Fibroblast of skin of scalp (primary cell): ENCODE measurements around the gene LTF. TPM values are rescaled to one million over a fixed set of nuclear protein-coding genes. Genes with fewer than 3 reads are reported as not detected.
A peak's percentile ranks its signal among the peaks of the same experiment; 100 is the strongest.
"Not testable (repeated sequence)": the region's sequence is repeated elsewhere in the genome, so short reads cannot be mapped to it uniquely, and the experiment has no call there.

Source experiments
- DNase-seq: peaks from one replicate; pipeline ENCODE4 v3.0.0-alpha.2; 2013
- polyA plus RNA-seq, 2 experiments: library from polyadenylated mRNA; unstranded; fragments of 120-200 nt; gene quantifications; one replicate each; pipeline ENCODE4 v1.2.1, GENCODE V29; 2013; ENCODE audit not compliant: insufficient read length in 2 of 2

LTF gene
- not detected for polyA plus RNA-seq (2013, experiment 1 of 2; ENCODE audit: insufficient read length)
- not detected for polyA plus RNA-seq (2013, experiment 2 of 2; ENCODE audit: insufficient read length)

GRCh38 chr3:46464326-46465195 is at the start of gene LTF:
Gene LTF (minus strand): TSS chr3:46464905. CDS start chr3:46464867, 38 bp downstream.
- no peak for DNase-seq

- DNase-seq: no peak
Observed at GRCh38 chr3:46512191-46512749, 47.6 kb upstream of the LTF start.

DNA sequence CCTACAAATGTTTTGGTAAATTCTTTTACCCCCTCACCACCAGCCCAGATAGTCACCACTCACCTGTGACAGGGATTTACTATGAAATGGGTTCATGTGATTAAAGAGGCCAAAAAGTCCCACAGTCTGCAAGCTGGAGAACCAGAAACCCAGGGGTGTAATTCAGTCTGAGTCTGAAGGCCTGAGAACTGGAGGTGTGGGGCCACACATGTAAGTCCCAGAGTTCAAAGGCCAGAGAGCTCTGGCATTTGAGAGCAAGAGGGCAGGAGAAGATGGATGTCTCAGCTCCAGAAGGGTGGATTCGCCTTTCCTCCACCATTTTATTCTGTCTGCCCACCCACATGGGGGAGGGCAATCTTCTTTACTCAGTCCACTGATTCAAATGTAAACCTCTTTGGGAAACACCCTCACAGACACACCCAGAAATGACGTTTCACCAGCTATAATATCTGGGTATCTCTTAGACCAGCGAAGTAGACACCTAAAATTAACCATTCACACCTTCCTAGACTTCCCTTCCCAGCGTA is 45.0 kb upstream of the LTF start:
- no peak for DNase-seq

DNA sequence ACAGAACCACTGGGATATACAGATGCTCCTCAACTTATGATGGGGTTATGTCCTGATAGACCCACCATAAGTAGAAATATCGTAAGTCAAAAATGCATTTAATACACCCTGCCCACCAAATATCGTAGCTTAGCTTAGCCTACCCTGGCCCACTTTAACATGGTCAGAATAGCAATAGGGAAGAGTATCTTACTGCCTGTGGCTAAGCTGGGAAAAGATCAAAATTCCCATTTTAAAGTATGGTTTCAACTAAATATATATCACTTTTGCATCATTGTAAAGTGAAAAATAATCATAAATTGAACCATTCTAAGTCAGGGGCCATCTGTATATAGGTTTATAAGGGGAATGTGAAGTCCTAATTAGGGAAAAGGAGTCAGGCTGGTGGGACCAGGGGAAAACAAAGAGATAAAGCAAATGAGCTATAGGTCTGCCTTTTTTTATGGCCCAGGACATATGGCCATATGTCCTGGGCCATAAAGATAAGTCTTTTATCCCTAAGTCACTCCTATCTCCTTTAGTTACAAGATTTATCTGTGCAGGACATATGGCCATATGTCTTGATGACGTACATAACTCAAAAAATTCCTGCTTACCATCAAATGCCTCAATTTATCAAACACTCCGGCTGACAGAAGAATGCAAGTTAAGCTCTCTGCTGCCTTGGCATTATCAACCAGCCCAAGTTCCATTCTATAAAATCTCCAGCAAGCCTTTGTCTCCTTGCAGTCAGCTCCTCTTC is 44.3 kb upstream of the LTF start:
- DNase-seq: no peak

DNA sequence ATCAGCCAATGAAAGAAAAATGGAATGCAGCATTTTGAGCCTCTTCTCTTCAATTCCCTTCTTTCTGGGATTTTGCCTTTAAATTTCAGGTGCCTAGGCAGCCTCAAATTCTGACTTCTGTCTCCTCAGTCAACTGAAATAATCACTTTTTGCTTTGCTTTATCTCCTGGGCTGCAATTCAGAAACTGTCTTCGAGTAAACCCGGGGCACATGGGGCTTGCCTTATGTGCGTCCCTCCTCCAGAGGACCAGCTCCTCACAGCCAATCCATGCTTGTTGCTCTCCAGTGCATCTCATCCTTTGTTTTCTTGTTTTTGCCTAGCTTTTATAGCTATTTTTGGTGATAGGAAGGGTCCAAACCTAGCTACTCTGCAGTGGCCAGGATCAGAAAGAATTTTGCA is 41.8 kb upstream of the LTF start:
- no peak for DNase-seq

GRCh38 chr3:46505953-46506352 is 41.2 kb upstream of the LTF start:
- DNase-seq: no peak

DNA sequence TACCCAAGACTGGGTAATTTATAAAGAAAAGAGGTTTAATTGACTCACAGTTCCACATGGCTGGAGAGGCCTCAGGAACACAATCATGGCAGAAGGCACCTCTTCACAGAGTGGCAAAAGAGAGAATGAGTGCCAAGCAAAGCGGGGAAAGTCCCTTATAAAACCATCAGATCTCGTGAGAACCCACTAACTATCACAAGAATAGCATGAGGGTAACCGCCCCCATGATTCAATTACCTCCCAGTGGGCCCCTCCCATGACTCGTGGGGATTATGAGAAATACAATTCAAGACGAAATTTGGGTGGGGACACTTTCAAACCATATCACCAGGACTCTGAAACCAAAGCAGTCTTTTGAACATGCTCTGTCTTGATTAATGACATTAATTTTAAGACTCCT is 40.1 kb upstream of the LTF start:
- DNase-seq: no peak

- no peak for DNase-seq
Observed at GRCh38 chr3:46503200-46503874, 38.6 kb upstream of the LTF start.

- no peak for DNase-seq
Observed at GRCh38 chr3:46501702-46502101, 37.0 kb upstream of the LTF start.

GRCh38 chr3:46500656-46501635 is 36.2 kb upstream of the LTF start:
- DNase-seq: peak; percentile 50

DNA sequence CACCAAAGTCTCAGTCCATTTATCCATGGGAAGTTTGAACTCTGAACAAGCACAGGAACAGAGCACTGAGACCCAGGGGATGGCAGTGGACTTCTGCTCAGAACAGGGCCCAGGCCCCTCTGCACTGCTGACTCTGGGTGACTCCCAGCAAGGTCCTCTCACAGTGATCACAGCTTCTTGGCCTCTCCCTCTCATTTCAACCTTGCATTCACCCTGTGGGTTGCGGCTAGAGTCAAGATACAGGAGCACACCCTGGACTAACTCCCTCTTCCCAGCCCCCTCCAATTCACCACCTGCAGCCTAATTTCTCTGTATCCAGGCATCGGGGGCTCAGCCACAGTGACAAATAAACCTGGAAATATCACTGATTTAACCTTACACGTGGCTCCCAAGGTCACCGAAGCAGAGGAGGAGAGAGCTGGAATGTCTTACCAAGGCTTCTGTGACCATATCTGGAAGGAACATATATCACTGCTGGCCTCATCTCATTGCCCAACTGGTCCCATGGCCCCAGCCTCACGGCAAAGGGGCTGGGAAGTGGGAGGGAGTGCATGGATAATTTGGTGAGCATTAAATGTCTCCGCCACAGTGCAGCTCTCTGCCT is 34.3 kb upstream of the LTF start:
- DNase-seq: no peak

DNA sequence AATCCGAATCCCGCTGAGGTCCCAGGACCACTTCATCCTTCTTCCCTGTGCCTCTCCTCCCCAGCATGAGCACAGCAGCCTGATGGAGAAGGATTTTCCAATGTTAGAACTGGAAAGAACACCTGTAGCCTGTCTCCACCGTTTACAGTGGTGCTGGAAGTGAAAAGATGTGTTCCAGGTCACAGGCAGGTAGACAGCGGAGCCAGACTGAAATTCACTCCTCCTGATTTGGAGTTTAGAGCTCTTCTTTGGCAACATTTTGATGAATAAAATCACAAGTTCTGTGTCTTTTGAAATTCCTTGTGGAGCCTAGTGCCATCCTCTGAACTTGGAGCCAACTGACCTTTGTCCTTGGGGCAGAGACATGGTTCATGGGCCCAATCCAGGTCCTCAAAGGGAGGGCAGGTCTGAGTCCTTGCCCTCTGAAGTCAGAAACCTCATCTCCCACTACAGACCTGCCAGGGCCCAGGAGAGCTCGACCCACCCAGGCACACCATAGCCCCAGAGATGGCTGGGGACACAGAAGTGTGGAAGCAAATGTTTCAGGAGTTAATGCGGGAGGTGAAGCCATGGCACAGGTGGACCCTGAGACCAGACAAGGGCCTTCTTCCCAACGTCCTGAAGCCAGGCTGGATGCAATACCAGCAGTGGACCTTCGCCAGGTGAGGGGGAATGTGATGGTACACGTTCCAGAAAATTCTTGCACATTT is 33.0 kb upstream of the LTF start, which contains the start of gene RTP3:
Gene RTP3 (plus strand): TSS at position 421 of the 710 bp plus-strand sequence. CDS start 87 bp downstream, at position 508.
- no peak for DNase-seq

DNA sequence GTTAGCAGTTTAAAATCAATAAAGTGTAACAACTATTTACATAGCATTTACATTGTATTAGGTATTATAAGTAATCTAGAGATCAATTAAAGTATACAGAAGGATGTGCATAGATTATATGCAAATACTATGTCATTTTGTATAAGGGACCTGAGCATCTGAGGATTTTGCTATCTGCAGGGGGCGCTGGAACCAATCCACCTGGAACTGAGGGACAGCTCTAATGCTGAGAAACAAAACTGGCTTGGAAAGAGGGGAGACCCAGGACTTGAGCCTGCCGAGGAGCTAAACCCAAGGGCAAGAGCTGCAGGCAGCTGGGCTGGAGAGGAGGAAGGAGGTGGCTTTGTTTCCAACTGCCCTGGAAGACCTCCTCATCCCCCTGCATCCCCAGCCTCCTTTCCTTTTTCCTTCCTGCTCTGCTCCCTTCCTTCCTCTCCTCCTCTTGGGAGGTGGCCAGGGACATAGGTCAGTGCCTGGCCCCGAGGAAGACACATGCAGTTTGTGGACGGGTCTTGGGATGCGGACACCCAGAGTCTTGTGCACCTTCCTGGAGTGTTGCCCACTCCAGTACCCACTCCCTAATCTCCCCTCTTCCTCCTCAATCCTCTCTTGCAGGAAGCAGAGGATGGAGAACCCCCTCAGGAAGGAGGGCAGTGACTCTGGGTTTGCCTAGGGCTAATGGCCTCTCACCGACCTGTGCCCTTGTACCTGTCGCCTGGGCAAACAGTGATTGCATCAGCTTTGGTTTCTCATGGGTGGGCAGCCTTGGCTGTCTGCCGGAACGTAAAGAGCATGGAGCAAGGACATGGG is 32.2 kb upstream of the LTF start:
- DNase-seq: peak; percentile 29

DNA sequence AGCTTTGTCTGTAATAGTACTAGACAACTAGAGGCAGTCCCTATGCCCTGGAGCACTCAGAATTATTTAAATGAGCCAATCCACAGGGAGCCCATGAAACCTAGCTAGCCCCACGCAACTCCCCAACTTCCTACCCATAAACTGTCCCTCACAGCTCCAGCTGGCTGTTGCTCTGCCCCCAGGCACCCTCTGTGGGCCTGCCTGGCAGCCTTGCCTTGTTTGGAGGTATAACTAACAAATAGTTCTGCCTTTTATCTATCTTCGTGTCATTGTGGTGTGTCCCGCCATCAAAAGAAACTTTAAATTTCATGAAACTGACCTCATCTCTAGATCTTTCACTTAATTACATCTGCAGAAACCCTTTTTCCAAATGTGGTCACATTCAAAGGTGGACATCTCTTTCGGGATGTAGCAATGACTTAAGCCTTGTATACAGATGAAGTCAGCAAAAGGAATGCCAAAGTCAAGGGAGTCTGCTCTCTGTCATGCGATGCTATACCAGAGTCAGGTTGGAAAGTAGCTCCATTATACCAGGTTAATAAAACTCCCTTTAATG is 31.3 kb upstream of the LTF start:
- peak; percentile 80 for DNase-seq

GRCh38 chr3:46494491-46494890 is 29.8 kb upstream of the LTF start:
- not testable (repeated sequence) for DNase-seq

- DNase-seq: no peak
Observed at GRCh38 chr3:46492890-46493547, 28.3 kb upstream of the LTF start.

DNA sequence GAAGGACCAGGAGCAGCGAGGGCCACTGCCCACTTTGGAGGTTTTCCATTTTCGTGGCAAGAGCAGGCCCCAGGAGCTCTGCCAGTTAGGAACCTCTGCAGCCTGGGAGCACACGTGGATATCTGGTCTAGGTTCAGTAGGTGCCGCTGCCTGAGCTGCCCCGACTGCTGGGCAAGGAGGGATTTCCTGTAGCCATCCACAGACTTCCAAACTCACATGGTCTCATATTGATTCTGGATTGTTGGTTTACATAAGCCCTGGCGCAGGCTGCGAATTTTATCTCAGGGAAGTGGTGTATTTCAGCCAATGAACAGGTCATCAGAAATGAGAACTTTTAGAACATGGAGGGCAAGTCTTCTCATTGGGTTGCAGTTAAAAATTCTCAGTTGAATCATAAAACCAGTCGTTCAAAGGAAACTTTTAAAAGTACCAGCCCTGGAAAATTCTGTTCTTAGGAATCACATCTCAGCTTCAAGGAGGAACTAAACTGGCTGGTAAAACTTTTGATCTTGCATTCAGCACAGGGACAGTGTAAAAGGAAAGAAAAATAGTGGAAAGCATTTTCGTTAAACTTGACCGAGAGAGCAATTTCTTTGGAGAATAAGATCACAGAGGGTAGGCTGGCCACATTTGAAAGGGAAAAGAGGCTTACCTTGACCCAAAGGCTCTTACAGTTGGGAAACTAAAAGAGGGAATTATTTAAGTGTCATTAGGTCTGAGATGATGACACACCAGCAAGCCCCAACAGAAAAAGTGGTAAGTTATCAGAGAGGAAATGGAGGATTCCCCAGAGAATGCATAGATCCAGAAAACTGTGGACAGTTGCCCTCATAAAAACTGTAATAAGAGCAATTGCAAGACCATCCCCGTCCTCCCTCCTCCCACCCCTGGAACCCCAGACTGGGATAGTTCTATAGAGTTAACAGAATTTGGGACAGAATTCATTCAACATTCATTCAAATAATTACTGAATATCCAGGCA is 26.7 kb upstream of the LTF start:
- DNase-seq: no peak
